GM19043 (cell line): ENCODE measurements around the gene CKM.
"Not testable (repeated sequence)": the region's sequence is repeated elsewhere in the genome, so short reads cannot be mapped to it uniquely, and the experiment has no call there.

Experiments
- ATAC-seq: cut with Tn5 transposase; IDR thresholded peaks from one replicate; pipeline ENCODE4 v1.9.1; 2021; ENCODE audit warnings: low read depth; ENCODE audit not compliant: unreplicated experiment

The CKM gene

DNA sequence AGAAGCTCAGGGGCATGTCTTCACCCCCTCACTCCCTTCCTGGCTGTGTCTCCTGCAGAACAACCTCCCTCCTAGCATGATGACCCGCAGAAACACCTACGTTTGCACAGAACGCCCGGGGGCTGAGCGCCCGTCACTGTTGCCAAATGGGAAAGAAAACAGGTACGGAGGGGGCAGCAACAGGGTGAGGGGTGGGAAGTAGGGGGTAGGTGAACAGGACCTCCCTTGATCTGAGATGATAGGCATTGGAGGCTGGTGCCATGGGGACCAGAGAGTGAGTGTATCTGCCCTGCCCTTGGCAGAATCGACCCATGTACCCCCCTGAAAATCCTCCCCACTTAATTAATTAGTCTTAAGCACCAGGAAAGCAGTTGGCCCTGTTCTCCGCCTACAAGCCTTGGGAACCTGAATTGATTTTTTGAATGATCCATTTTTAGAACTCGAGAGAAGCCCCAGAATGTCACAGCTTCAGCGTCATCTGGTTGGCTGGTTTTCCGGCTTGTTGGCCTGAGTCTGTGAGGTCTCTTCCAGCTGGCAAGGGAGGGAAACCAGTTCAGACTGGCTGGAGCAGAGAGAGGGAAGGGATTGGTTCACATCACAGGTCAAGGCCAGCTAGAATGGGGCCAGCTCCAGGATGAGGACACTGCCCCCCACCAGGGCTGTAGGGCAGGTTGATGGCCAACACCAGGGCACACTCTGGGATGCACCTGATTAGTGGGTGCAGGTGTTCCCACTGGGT lies 28.2 kb downstream of the CKM start:
- no peak for ATAC-seq

DNA sequence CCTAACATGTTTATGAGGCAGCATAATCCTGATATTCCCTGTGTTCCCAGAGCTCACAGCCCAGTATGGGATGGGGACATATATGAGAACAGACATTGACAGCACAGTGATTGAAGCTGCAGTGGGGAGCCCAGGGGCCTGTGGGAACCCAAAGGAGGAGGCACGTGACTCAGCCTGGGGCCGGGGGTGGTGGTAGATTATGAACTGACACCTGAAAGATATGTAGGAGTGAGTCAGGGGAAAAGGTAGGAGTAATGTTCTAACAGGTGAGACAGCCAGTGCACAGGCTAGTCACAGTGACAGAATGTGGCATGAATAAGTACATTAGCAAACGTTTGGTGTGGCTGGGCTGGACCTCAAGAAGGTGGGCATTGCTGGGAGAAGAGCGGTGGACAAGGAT lies 29.0 kb downstream of the CKM start:
- no peak for ATAC-seq

DNA sequence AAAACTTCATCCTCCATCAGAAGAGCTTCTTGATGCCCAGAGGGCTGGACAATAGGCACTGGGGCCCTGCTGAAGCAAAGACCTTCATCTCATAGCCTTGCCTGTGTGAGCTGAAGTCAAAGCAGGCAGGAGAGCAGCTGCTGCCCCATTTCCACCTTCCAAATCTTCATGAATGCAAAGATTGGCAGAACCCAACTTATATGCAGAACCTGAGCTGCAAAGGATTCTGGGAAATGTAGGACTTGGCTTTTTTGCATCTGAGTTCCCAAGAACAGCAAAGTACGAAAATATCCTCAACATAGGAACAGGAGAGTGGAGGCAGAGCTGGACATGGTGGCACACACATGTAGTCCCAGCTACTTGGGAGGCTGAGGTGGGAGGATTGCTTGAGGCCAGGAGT lies 30.8 kb downstream of the CKM start:
- no peak for ATAC-seq

DNA sequence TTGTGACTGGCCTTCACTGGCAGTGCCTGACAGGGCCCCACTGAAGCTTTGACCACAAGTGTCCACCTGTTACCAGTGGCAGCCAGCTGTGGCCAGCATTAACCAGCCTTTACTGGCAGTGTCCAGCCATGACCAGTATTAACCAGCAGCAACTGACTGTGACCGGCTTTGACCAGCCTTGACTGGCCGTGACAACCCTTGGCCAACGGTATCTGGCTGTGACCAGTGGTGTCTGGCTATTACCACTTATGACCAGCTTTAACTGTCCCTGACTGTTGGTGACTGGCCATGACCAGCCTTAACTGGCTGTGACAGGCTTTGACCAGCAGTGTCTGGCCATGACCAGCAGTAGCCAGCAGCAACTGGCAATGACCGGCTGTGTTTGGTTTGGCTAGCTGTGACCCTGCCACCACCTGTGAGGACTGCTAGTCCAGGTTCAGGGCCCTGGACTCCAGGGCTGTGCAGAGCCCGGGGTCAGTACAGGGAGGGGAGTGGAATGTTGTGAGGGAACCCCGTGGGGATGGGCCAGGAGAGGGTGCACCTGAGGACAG lies 32.2 kb downstream of the CKM start:
- ATAC-seq, result no peak

DNA sequence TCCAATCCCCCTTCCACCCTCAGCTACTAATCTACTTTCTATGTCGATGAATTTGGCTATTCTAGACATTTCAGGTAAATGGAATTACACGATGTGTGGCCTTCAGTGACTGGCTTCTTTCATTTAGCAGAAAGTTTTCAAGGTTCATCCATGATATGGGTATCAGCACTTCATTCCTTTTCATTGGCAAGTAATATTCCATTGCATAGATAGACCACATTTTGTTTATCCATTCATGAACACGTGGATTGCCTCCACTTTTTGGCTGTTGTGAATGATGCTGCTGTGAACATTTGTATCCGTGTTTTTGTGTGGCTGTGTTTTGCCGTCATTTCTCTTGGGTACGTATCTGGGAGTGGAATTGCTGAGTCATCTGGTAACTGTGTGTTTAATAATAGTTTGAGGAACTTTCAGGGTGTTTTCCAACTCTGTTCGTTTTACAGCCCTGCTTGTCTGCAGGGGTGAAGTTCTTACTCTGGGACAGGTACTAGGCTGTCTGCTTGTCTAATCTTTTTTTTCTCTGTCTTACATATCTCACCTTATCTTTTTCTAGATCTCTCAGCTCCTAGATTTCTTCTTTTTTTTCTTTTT lies 39.1 kb downstream of the CKM start:
- ATAC-seq, result no peak

DNA sequence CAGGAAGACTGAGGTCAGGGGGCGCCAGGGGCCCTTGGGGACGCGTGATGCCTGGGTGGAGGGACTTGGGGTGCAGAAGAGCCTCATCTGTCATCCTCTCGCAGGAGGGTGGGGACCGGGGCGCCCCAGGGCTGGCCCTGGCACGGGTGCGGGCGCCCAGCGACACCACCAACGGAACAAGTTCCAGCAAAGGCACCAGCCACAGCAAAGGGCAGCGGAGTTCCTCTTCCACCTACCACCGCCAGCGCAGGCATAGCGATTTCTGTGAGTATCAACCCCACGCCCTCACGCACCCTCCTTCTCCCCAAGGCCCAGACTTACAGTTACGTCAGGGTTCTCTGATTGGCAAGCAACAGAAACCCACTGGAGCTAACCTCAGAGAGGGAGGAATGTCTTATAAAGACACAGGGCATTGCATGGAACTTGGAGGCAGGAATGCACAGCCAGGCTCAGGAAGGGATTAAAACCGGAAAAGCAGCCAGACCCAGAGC lies 42.2 kb downstream of the CKM start:
- no peak for ATAC-seq

DNA sequence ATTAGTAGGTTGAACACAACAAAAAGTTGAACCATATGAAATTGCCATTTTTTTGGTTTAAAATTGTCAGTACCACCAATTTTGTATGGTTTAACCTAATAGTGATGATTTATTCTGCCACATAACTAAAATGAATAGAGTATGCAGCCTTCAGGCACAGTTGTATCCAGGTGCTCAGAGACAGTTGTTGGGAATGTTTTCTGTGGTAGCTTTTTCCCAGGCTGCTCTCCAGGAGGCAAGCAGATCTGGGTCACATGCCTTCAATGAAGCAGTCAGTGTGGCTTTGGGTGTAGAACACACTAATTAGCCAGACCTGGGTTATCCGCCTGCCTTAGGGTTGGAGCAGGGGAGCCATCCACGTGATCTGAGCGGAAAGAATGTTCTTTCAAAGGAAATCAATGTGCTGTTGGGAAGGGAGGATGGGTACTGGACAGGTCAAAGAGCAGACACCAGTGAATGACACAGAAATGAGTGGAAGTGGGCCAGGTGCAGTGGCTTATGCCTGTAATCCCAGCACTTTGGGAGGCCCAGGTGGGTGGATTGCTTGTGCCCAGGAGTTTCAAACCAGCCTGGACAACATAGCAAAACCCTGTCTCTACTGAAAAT lies 43.0 kb downstream of the CKM start:
- no peak for ATAC-seq

DNA sequence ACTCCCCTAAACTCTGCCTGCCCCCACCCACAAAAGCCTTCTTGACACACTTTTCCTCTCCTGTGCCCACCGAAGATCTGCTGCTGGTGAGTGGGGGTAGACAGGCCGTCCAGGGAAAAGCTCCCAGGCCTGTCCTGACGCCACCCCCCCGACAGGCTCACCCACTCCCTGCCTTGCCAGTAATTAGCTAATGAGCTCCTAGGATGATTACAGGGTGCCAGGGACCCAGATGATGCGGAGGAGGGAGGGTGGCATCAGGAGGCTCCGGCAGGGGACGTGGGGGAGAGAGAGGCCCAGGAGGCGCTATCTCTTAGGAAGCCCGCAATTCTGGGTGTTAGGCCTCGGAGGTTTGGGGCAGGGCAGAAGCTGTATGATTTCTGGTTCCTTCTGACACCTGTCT lies 44.6 kb downstream of the CKM start:
- ATAC-seq, result no peak

DNA sequence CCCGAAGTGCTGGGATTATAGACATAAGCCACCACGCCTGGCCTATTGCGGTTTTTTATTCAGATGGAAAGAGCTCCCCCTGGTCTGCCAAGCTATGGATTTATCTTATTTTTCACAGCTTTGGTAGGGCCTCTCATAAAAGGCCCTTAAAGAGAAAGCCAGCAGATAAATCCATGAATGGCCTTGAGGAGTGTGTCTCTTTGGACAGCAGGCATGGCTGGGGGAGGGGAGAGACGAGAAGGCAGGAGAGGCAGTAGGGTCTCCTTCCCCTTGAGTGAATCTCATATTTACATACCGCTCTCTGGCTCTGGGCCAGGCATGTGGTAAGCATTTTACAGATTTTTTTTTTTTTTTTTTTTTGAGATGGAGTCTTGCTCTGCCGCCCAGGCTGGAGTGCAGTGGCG lies 46.4 kb downstream of the CKM start:
- ATAC-seq, result no peak

DNA sequence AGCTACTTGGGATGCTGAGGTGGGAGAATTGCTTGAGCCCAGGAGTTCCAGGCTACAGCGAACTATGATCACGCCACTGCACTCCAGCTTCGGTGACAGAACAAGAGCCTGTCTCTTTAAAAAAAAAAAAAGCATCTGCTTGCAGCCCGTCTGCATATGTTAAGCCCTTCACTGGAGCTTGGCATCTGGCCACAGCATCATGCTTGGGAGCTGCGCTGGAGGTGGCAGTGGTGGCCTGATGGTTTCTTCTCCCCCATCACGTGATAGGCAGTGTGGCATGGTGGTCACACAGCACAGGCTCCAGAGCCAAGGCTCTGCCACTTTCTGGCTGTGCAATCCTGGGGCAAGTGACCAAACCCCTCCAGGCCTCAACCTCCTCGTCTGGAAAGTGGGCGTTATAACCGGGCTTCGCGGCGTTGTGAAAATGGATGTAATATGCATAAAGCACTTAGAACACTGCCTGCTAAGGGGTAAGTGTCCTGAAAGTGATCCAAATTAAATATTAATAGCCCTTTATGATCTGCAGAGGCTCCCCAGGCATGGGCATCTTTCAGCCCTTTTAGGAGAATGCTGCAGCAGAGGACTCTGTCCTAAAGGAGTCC lies 47.2 kb downstream of the CKM start:
- ATAC-seq, result no peak

DNA sequence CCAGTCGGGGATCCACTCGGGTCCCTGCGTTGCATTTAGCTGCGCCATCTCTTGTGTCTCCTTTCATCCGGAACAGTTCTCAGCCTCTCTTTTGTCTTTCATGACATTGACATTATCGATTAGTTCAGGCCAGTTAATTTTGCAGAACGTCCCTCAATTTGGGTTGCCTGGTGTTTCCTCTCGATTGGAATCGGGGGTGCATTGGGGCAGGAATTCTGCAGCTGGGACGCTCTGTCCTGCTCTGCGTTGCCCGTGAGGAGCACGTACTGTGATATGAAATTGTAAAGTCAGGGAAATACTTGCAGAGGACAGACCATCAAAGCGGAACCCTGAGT lies 49.2 kb downstream of the CKM start:
- no peak for ATAC-seq

DNA sequence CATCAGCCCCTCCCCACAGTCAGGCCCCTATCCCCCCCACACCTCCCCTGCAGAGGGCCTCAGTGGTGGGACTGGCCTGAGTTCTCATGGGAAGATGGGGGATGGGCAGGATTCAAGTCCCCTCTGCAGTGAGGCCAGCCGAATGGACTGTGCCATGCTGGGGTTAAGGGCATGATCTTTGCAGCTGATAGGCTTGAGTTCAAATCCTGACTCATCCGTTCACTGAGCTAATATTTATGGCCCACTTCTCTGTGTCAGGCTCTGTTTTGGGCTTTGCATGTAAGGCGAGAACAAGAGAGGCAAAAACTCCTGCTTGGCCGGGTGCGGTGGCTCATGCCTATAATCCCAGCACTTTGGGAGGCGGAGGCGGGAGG lies 51.0 kb downstream of the CKM start:
- no peak for ATAC-seq

DNA sequence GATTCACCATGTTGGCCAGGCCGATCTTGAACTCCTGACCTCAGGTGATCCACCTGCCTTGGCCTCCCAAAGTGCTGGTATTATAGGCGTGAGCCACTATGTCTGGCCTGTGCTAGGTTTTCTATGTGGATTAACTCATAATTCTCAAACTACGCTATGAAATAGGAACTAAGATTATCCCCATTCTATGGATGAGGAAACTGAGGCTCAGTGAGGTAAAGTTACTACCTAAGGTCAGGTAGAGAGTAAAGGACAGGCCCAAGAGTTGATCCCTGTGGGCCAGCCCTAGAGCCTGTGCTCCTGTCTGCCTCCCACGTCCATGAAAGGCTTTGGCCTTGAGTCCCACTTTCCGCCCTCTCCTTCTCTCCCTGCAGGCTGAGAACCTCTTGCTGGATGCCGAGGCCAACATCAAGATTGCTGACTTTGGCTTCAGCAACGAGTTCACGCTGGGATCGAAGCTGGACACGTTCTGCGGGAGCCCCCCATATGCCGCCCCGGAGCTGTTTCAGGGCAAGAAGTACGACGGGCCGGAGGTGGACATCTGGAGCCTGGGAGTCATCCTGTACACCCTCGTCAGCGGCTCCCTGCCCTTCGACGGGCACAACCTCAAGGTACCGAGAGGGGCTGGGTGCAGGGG lies 51.5 kb downstream of the CKM start:
- no peak for ATAC-seq

DNA sequence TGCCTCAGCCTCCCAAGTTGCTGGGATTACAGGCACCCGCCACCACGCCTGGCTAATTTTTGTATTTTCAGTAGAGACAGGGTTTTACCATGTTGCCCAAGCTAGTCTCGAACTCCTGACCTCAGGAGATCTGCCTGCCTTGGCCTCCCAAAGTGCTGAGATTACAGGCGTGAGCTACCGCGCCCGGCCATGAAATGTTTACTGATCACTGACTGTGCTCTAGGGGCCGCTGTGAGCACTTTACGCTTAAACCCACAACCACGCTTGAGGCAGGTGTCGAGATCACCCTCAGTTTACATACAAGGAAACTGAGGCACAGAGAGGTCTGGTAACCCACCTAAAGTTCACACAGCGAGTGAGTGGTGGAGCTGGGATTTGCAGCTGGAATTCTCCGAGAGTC lies 52.7 kb downstream of the CKM start:
- not testable (repeated sequence) for ATAC-seq

DNA sequence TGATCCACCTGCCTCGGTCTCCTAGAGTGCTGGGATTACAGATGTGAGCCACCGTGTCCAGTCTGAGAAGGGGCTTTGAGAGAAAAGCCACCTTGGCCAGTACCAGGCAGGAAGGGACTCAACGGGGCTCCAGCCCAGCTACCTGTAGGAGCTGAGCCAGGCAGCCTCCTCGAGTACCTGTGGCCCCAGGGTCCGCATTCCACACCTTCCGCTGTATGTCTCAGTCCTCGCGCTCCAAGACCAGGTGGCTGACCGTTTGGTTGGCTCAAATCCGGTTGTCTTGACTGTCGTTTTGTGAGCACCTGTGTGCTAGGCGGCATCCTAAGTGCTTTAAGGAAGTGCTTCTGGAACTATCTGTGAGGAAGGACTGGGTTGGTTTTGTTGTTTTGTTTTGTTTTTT lies 55.4 kb downstream of the CKM start:
- ATAC-seq, result no peak

DNA sequence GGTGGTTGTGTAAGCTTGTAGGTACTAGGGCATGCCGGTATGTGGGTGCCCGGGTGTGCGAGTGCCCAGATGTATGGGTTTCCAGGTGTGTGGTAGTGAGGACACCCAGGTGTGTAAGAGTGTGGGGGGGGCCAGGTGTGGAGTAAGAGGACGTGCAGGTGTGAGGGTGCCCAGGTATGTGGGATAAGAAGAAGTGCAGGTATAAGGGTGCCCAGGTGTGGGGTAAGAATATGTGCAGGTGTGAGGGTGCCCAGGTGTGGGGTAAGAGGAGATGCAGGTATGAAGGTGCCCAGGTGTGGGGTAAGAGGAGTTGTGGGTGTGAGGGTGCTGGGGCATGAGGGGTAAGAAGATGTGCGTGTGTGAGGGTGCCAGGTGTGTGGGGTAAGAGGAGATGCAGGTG lies 57.3 kb downstream of the CKM start:
- ATAC-seq, result no peak

DNA sequence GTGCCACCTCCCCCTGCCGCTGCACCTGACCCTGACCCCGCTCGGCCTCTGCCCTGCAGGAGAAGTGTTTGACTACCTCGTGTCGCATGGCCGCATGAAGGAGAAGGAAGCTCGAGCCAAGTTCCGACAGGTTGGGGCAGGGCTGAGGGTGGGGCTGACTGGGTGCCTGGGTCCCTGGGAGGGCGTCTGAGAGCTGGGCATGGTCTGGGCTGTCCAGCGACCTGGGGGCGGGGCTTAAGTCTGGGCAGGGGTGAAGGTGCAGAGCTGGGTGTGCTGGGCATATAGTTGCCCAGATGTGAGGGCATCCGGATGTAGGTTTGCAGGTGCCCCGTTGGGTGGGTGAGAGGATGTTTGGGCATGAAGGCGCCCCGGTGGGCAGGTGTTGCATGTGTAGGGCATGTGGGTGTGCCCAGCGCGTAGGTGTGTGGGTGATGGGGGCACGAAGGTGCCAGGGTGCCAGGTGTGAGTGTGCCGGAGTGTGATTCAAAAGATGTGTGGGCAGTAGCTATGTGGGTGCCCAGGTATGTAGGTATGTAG lies 57.8 kb downstream of the CKM start:
- ATAC-seq, result no peak

DNA sequence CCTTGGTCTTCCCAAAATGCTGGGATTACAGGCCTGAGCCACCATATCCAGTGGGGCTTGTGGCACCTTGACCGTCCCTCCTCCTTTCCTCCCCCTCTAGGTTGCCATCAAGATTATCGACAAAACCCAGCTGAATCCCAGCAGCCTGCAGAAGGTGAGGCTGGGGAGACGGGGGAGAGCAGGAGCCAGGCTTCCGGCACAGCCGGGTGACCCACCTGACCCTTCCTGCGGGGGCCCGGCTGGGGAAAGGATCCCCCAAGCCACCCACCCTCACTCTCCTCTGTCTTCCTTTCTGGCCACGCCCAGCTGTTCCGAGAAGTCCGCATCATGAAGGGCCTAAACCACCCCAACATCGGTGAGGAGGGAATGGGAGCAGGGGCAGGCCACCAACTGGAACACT lies 59.7 kb downstream of the CKM start:
- ATAC-seq, result no peak

DNA sequence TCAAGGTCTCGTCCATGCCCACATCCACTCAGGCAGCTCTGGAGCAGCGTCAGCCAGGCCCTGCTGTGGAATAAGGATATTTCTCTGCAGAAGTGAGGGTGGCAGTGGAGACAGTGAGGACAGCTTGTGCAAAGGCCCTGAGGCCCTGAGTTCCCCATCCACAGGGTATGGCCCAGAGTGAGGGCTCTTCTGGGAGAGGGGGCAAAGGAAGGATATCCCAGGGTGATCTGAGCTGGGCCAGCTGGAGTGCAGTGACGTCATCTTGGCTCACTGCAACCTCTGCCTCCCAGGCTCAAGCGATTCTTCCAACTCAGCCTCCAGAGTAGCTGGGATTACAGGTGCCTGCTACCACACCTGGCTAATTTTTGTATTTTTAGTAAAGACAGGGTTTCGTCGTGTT lies 60.1 kb downstream of the CKM start:
- ATAC-seq, result no peak

DNA sequence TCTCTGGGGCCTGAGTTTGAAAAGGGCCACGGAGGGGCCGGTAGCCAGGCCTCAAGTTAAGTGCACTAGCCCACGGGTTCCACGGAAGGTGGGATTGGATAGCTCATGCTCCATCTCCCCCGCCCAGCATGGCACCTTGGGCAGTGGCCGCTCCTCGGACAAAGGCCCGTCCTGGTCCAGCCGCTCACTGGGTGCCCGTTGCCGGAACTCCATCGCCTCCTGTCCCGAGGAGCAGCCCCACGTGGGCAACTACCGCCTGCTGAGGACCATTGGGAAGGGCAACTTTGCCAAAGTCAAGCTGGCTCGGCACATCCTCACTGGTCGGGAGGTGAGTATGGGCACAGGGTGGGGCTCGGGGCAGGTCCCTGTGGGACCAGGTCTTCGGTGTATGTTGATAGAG lies 63.8 kb downstream of the CKM start:
- no peak for ATAC-seq

DNA sequence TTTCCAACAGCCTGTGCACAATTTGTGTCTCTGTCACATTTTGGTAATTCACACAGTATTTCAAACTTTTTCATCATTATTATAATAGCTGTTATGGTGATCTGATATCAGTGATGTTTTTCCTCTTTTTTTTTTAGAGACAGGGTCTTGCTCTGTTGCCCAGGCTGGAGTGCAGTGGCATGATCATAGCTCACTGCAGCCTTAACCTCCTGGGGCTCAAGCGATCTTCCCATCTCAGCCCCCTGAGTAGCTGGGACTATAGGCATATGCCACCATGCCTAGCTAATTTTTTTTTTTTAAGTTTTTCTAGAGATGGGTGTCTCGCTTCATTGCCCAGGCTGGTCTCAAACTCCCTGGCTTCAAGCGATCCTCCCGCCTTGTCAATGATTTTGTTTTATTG lies 65.8 kb downstream of the CKM start:
- ATAC-seq, result no peak
